Upper lobe of right lung (tissue), 1 donor: ENCODE measurements around the gene GRID1. TPM values are rescaled to one million over a fixed set of nuclear protein-coding genes. Genes with fewer than 3 reads are reported as not detected.

Experiments used
- ATAC-seq: fragments of 200-7000 bp; cut with Tn5 transposase; one replicate; pipeline ENCODE4 v1.9.1; 2020; ENCODE audit warnings: mild to moderate bottlenecking, moderate library complexity
- DNase-seq: peaks from one replicate; pipeline ENCODE4 v3.0.0-alpha.2; 2020
- H3K27ac ChIP-seq: fragments of 200-600 bp; one replicate; pipeline ENCODE4 v1.8.0; 2022
- H3K27me3 ChIP-seq: fragments of 200-600 bp; one replicate; pipeline ENCODE4 v1.8.0; 2022; ENCODE audit warnings: mild to moderate bottlenecking
- H3K36me3 ChIP-seq: fragments of 200-600 bp; one replicate; pipeline ENCODE4 v1.8.0; 2022
- H3K4me1 ChIP-seq: fragments of 200-600 bp; one replicate; pipeline ENCODE4 v1.8.0; 2022
- H3K4me3 ChIP-seq: fragments of 200-600 bp; one replicate; pipeline ENCODE4 v1.8.0; 2022; ENCODE audit warnings: mild to moderate bottlenecking
- H3K9me3 ChIP-seq: fragments of 200-600 bp; one replicate; pipeline ENCODE4 v1.8.0; 2022
- intact Hi-C: fragments of 100-400 bp; cut with DNase I; formaldehyde crosslinking; loops from one replicate; pipeline ENCODE4 v1.11.0; 2022
- total RNA-seq: library from RNA; stranded (reverse); fragmentation: NEBNext Ultra II Directional; extraction: Animal tissue kit (Norgen Biotek cat#: 25700); gene quantifications from one replicate; pipeline ENCODE4 v1.2.1, GENCODE V29; 2021
- TF ChIP-seq, protein P1 (sequence below): fragments of 200-600 bp; IDR thresholded peaks from one replicate; pipeline ENCODE4 v1.8.0; 2022; ENCODE audit warnings: antibody characterized with exemption
- donor health status: DM: no; HTN: yes; CAD: no; lungs with severe emphysema.

Gene GRID1
- total RNA-seq, 1 donor from 2014 or later: 3.0 TPM

DNA sequence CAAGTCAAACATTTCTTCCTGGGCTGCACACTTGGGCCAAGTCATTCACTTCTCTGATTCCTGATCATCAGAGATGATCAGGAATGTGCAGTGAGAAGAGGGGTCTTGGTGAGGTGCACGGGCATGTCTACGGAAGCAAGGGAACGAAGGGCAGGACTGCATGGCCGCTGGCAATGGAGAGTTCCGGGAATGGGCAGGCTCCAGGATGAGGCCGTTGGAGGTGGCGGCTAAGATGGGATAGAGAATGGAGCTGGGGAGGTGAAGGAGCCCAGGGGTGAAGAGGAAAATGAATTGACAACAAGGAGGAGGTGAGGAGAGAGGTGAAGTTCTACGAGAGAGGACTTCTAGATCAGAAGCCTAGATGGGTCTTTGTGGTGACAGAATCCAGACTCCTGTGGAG lies 260.0 kb downstream of the GRID1 start:
- no peak overlapping the region for H3K4me3 ChIP-seq
- no peak overlapping the region for H3K27ac ChIP-seq
- no peak for ATAC-seq
- H3K4me1 ChIP-seq: no peaks in the 10 kb centered on the region
- no peaks in the 10 kb centered on the region for H3K36me3 ChIP-seq
- no peak for DNase-seq
- TF ChIP-seq, protein P1, sequence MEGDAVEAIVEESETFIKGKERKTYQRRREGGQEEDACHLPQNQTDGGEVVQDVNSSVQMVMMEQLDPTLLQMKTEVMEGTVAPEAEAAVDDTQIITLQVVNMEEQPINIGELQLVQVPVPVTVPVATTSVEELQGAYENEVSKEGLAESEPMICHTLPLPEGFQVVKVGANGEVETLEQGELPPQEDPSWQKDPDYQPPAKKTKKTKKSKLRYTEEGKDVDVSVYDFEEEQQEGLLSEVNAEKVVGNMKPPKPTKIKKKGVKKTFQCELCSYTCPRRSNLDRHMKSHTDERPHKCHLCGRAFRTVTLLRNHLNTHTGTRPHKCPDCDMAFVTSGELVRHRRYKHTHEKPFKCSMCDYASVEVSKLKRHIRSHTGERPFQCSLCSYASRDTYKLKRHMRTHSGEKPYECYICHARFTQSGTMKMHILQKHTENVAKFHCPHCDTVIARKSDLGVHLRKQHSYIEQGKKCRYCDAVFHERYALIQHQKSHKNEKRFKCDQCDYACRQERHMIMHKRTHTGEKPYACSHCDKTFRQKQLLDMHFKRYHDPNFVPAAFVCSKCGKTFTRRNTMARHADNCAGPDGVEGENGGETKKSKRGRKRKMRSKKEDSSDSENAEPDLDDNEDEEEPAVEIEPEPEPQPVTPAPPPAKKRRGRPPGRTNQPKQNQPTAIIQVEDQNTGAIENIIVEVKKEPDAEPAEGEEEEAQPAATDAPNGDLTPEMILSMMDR: no peak
- H3K9me3 ChIP-seq: no peaks in the 10 kb centered on the region
- intact Hi-C loops: no loop called here
- no peaks in the 10 kb centered on the region for H3K27me3 ChIP-seq

DNA sequence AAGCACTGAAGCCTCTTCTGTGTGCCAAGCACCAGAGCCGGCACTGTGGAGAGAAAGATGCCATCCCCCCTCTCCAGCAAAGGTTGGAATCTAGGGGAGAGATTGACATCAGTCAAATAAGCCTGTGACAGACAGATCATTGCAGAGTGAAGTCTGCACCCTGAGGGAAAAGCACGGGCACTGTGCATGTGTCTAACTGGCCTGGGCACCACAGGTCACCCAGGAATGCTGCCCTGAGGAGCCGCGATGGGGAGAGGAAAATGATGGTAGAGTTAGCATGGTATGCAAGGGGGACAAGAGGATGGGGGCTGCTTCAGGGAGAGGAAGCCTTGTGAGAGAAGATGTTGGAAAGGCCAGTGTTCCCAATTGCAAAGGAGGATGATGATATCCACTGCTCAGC lies 261.0 kb downstream of the GRID1 start:
- H3K36me3 ChIP-seq: no peaks in the 10 kb centered on the region
- no peaks in the 10 kb centered on the region for H3K4me1 ChIP-seq
- DNase-seq (no peak), ATAC-seq (no peak)
- H3K27me3 ChIP-seq: no peaks in the 10 kb centered on the region
- H3K9me3 ChIP-seq: no peaks in the 10 kb centered on the region
- TF ChIP-seq, protein P1: no peak
- H3K27ac ChIP-seq: no peak overlapping the region
- H3K4me3 ChIP-seq: no peak overlapping the region
- intact Hi-C loops: no loop called here

DNA sequence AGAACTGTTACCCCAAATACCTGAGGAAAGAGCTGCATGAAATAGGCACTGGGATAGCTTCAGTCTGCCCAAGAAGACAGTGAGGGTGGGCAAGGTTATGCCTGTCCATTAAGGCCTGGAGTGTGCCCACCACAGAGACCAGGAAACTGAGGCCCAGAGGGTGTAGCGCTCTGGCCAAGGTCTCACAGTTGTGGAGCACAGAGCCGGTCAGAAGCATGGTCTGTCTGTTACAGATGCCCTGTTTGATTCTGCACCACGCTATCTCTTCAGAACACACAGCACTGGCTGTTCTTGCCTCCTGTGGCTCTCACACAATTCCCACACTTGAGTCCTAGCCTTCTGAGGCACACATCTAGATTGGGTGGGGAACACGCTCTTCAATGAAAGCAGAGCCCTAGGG lies 261.4 kb downstream of the GRID1 start:
- Histone ChIP-seq H3K27me3 (no peaks in the 10 kb centered on the region), H3K36me3 (no peaks in the 10 kb centered on the region), H3K9me3 (no peaks in the 10 kb centered on the region), H3K4me1 (no peaks in the 10 kb centered on the region), H3K27ac (no peak overlapping the region), H3K4me3 (no peak overlapping the region)
- intact Hi-C loops: no loop called here
- TF ChIP-seq, protein P1: no peak
- no peak for ATAC-seq
- DNase-seq: no peak

DNA sequence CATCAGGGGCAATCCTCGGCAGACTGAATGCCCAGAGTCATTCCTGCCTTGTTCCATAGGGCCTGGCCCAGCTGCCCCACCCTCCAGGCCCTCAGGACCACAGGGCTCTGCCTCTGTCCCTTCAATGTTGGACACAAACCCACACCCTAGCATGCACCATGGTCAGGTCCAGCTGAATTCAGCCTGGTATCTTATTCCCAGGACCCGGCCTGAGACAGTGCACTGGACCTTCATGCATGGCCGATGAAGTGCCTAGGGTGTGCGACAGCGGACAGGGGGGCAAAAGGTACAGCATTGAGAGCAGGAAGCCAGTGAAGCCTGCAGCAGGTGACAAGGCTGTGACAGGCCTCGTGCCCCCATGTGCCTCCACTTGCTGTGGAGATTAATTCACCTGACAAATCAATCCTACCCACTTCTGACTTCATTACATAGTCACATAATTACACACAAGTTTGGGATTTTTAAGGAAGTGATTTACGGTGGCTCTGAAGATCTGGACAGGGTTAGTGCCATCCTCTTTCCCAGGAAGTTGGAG lies 261.9 kb downstream of the GRID1 start:
- H3K36me3 ChIP-seq: no peaks in the 10 kb centered on the region
- H3K4me3 ChIP-seq: no peak overlapping the region
- intact Hi-C loops: no loop called here
- no peaks in the 10 kb centered on the region for H3K27me3 ChIP-seq
- DNase-seq: no peak
- TF ChIP-seq, protein P1: no peak
- ATAC-seq: no peak
- H3K4me1 ChIP-seq: no peaks in the 10 kb centered on the region
- H3K9me3 ChIP-seq: no peaks in the 10 kb centered on the region
- H3K27ac ChIP-seq: no peak overlapping the region

DNA sequence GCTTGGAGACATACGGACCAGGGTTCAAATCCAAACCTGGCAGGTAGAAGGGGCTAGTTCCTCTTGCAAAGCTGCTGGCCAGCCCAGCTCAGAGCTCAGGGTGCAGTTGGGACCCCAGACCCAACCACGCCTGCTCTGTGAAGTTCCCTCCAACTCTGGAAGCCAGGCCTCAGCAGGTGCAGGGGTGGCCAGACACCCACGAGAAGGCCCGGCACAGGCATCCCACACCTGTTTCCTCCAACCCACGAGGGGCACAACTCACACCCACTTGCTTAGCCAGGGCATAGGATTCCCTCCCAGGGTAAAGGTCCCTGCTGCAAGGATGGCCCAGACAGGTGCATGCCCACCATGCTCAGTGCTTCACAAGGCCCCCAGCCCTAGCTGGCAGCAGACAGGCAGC lies 262.4 kb downstream of the GRID1 start:
- H3K9me3 ChIP-seq: no peaks in the 10 kb centered on the region
- no peak overlapping the region for H3K4me3 ChIP-seq
- H3K36me3 ChIP-seq: no peaks in the 10 kb centered on the region
- H3K4me1 ChIP-seq: no peaks in the 10 kb centered on the region
- no peak for DNase-seq
- no peak for ATAC-seq
- intact Hi-C loops: no loop called here
- H3K27me3 ChIP-seq: no peaks in the 10 kb centered on the region
- TF ChIP-seq, protein P1: no peak
- no peak overlapping the region for H3K27ac ChIP-seq
